ENCODE results near the gene EFCAB6.

DNA sequence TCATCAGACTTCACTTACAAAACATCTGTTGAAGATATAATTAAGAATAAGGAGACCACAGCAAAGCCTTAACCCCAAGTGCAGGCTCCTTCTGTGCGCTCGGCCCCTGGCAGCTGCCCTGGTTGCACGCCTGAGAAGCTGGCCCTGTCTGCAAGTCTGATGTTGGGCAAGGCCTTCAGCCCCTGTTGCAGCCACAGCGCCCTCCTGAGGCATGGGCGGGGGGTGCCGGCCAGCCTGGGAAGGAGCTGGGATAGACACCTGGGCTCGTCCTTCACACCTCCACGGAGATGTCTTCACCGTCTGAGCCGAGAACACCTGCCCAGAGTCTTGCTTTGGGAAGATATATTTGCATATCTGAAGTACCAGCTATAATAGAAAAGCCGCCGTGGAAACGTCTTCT lies 296.2 kb downstream of the EFCAB6 start:
- TF ChIP-seq YY1 (IDR thresholded peaks at IDR 0.05; ENCODE audit: low read depth) (no peak), CEBPB (IDR thresholded peaks at IDR 0.05) (no peak), TEAD4 (IDR thresholded peaks at IDR 0.05) (no peak), TAF1 (IDR thresholded peaks at IDR 0.05; ENCODE audit: low read depth) (no peak), NFIC (IDR thresholded peaks at IDR 0.05) (no peak), RAD21 (IDR thresholded peaks at IDR 0.05; ENCODE audit: low read depth) (no peak), EGR1 (IDR thresholded peaks at IDR 0.05) (no peak), EP300 (IDR thresholded peaks at IDR 0.05; ENCODE audit: borderline replicate concordance) (no peak), ZBTB7A (IDR thresholded peaks at IDR 0.05; ENCODE audit: low read depth) (no peak), MAX (IDR thresholded peaks at IDR 0.05) (no peak), CREB1 (IDR thresholded peaks at IDR 0.05; ENCODE audit: low read depth) (no peak), TCF12 (IDR thresholded peaks at IDR 0.05; ENCODE audit: low read depth) (no peak), FOXM1 (IDR thresholded peaks at IDR 0.05; ENCODE audit: borderline replicate concordance, low read depth) (no peak)
- TF ChIP-seq, protein P1, sequence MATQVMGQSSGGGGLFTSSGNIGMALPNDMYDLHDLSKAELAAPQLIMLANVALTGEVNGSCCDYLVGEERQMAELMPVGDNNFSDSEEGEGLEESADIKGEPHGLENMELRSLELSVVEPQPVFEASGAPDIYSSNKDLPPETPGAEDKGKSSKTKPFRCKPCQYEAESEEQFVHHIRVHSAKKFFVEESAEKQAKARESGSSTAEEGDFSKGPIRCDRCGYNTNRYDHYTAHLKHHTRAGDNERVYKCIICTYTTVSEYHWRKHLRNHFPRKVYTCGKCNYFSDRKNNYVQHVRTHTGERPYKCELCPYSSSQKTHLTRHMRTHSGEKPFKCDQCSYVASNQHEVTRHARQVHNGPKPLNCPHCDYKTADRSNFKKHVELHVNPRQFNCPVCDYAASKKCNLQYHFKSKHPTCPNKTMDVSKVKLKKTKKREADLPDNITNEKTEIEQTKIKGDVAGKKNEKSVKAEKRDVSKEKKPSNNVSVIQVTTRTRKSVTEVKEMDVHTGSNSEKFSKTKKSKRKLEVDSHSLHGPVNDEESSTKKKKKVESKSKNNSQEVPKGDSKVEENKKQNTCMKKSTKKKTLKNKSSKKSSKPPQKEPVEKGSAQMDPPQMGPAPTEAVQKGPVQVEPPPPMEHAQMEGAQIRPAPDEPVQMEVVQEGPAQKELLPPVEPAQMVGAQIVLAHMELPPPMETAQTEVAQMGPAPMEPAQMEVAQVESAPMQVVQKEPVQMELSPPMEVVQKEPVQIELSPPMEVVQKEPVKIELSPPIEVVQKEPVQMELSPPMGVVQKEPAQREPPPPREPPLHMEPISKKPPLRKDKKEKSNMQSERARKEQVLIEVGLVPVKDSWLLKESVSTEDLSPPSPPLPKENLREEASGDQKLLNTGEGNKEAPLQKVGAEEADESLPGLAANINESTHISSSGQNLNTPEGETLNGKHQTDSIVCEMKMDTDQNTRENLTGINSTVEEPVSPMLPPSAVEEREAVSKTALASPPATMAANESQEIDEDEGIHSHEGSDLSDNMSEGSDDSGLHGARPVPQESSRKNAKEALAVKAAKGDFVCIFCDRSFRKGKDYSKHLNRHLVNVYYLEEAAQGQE (IDR thresholded peaks at IDR 0.05; ENCODE audit: low read depth), result no peak

All from Ishikawa (cell line).